Measurements from ENCODE around the gene COL6A6.
"Not testable (repeated sequence)": the region's sequence is repeated elsewhere in the genome, so short reads cannot be mapped to it uniquely, and the experiment has no call there.

Gene COL6A6

DNA sequence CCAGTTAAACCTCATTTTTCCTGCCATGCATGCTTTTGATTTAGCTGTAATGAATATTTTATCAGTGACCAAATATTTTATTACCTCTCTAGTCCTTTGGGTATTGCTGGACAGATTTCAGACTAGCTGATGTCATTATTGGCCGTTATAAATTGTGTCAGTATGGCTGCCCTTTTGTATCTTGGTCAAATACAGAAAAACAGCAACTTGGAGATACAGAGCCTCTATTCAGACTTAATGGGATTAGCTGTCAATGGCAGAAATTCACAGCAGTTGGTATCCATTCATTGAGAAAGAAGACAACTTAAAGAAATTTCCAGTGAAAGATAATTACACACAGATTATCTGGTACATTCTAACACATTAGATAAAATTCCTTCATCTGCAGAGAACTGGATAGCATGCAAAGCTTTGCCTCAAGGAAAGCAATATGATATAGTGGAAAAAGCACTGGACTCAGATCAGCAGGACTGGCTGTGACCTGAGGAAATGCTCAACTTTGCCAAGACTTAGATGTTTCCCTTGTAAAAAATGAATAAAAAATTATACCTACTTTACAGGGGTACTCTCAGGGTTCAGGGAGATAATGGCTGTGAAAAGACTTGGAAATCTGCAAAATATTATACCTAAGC, 20.8 kb downstream of the COL6A6 start:
- Histone ChIP-seq H3K4me1 (ENCODE audit: control insufficient read depth, low read depth, low read length) (no peaks in the 10 kb centered on the region), H3K27me3 (ENCODE audit: control insufficient read depth, insufficient read depth, low read length) (no peaks in the 10 kb centered on the region), H3K27ac (ENCODE audit: low read length) (no peak overlapping the region), H3K9me3 (ENCODE audit: control insufficient read depth, low read depth, low read length) (no peaks in the 10 kb centered on the region), H3K4me3 (ENCODE audit: low read length) (no peak overlapping the region), H3K9ac (ENCODE audit: low read length) (no peak overlapping the region), H3K36me3 (ENCODE audit: control insufficient read depth, low read depth, low read length) (no peaks in the 10 kb centered on the region)

DNA sequence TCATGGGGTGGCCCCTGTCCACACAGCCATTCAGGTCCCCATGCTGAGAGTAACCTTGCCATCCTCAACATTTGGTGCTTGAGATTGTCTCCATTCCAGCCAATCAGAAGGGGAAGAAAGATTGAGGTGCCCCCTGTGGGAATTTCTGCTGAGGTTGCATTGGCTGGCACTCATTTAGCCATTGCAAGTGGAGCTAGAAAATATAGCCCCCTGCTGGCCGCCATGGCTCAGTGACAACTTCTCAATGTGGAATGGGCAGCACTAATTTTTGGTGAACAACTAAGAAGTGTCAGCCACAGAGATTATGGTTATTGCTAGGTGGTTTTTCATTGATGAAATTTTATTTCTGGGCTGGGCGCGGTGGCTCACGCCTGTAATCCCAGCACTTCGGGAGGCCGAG, 22.0 kb downstream of the COL6A6 start:
- H3K27me3 ChIP-seq (ENCODE audit: control insufficient read depth, insufficient read depth, low read length): no peaks in the 10 kb centered on the region
- no peak overlapping the region for H3K4me3 ChIP-seq (ENCODE audit: low read length)
- no peak overlapping the region for H3K9ac ChIP-seq (ENCODE audit: low read length)
- H3K9me3 ChIP-seq (ENCODE audit: control insufficient read depth, low read depth, low read length): no peaks in the 10 kb centered on the region
- H3K27ac ChIP-seq (ENCODE audit: low read length): no peak overlapping the region
- no peaks in the 10 kb centered on the region for H3K4me1 ChIP-seq (ENCODE audit: control insufficient read depth, low read depth, low read length)
- H3K36me3 ChIP-seq (ENCODE audit: control insufficient read depth, low read depth, low read length): no peaks in the 10 kb centered on the region

DNA sequence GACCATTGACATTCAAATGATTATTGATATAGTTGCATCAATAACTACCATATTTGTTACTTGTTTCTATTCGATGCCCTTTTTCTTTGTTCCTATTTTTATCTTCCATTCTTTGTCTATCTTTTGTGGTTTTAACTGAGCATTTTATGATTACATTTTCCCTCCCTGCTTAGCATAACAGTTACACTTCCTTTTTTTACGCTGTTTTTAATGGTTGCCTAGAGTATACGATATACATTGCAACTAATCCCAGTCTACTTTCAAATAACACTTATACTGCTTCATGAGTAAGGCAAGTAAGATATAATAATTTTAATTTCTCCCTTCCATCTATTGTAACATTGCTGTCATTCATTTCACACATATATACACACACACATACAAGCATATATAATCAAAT, 26.3 kb downstream of the COL6A6 start:
- no peaks in the 10 kb centered on the region for H3K36me3 ChIP-seq (ENCODE audit: control insufficient read depth, low read depth, low read length)
- no peak overlapping the region for H3K4me3 ChIP-seq (ENCODE audit: low read length)
- no peak overlapping the region for H3K27ac ChIP-seq (ENCODE audit: low read length)
- no peaks in the 10 kb centered on the region for H3K27me3 ChIP-seq (ENCODE audit: control insufficient read depth, insufficient read depth, low read length)
- H3K9ac ChIP-seq (ENCODE audit: low read length): no peak overlapping the region
- no peaks in the 10 kb centered on the region for H3K4me1 ChIP-seq (ENCODE audit: control insufficient read depth, low read depth, low read length)
- H3K9me3 ChIP-seq (ENCODE audit: control insufficient read depth, low read depth, low read length): no peaks in the 10 kb centered on the region

DNA sequence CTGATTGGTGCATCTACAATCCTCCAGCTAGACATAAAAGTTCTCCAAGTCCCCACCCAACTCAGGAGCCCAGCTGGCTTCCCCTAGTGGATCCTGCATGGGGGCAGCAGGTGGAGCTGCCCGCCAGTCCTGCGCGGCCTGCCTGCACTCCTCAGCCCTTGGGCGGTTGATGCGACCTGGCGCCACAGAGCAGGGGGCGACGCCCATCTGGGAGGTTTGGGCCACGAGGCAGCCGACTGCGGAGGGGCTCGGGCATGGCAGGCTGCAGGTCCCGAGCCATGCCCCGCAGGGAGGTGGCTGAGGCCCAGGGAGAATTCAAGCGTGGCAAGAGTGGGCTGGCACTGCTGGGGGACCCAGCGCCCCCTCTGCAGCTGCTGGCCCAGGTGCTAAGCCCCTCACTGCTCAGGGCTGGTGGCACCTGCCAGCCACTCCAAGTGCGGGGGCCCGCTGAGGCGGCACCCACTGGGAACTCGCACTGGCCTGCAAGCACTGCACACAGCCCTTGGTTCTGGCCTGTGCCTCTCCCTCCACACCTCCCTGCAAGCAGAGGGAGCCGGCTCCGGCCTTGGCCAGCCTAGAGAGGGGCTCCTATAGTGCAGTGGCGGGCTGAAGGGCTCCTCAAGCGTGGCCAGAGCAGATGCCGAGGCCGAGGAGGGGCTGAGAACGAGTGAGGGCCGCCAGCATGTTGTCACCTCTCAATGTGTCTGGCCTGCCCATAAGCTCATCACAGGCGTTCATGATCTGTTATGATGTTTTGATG, 30.1 kb downstream of the COL6A6 start:
- H3K4me3 ChIP-seq (ENCODE audit: low read length): no peak overlapping the region
- no peaks in the 10 kb centered on the region for H3K27me3 ChIP-seq (ENCODE audit: control insufficient read depth, insufficient read depth, low read length)
- no peaks in the 10 kb centered on the region for H3K9me3 ChIP-seq (ENCODE audit: control insufficient read depth, low read depth, low read length)
- H3K4me1 ChIP-seq (ENCODE audit: control insufficient read depth, low read depth, low read length): no peaks in the 10 kb centered on the region
- no peak overlapping the region for H3K27ac ChIP-seq (ENCODE audit: low read length)
- no peaks in the 10 kb centered on the region for H3K36me3 ChIP-seq (ENCODE audit: control insufficient read depth, low read depth, low read length)
- no peak overlapping the region for H3K9ac ChIP-seq (ENCODE audit: low read length)

DNA sequence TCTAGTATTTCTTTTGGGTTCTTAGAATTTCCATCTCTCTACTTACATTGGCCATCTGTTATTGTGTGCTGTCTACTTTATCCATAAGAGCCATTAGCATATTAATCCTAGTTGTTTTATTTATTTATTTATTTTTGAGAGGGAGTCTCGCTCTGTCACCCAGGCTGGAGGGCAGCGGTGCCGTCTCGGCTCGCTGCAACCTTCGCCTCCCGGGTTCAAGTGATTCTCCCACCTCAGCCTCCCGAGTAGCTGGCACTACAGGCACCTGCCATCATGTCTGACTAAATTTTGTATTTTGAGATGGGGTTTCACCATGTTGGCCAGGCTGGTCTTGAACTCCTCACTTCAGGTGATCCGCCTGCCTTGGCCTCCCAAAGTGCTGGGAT, 30.7 kb downstream of the COL6A6 start:
- not testable (repeated sequence) for H3K4me1 ChIP-seq (ENCODE audit: control insufficient read depth, low read depth, low read length); H3K27me3 ChIP-seq (ENCODE audit: control insufficient read depth, insufficient read depth, low read length); H3K27ac ChIP-seq (ENCODE audit: low read length); H3K9ac ChIP-seq (ENCODE audit: low read length); H3K4me3 ChIP-seq (ENCODE audit: low read length); H3K9me3 ChIP-seq (ENCODE audit: control insufficient read depth, low read depth, low read length); H3K36me3 ChIP-seq (ENCODE audit: control insufficient read depth, low read depth, low read length)

DNA sequence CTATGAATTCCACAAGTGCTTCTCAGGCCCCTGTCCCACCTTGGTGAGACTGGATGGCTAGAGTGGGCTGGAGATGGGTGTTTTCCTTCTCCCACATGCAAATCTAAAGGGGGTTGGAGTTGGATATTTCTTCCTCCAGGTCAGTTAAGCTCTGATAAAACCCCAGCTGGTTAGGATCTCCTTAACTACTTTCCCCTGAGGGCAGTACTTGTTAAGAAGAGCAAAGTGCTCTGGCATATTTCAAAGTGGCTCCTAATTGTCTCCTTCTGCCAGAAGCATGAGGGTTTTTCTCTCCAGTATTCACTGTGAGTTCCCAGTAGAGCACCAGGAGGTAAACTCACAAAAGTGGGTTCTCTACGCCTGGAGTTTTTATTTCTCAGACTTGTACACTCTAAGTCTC, 31.4 kb downstream of the COL6A6 start:
- Histone ChIP-seq H3K27ac (ENCODE audit: low read length) (no peak overlapping the region), H3K9ac (ENCODE audit: low read length) (no peak overlapping the region), H3K4me3 (ENCODE audit: low read length) (no peak overlapping the region), H3K36me3 (ENCODE audit: control insufficient read depth, low read depth, low read length) (no peaks in the 10 kb centered on the region), H3K4me1 (ENCODE audit: control insufficient read depth, low read depth, low read length) (no peaks in the 10 kb centered on the region), H3K27me3 (ENCODE audit: control insufficient read depth, insufficient read depth, low read length) (no peaks in the 10 kb centered on the region), H3K9me3 (ENCODE audit: control insufficient read depth, low read depth, low read length) (no peaks in the 10 kb centered on the region)

DNA sequence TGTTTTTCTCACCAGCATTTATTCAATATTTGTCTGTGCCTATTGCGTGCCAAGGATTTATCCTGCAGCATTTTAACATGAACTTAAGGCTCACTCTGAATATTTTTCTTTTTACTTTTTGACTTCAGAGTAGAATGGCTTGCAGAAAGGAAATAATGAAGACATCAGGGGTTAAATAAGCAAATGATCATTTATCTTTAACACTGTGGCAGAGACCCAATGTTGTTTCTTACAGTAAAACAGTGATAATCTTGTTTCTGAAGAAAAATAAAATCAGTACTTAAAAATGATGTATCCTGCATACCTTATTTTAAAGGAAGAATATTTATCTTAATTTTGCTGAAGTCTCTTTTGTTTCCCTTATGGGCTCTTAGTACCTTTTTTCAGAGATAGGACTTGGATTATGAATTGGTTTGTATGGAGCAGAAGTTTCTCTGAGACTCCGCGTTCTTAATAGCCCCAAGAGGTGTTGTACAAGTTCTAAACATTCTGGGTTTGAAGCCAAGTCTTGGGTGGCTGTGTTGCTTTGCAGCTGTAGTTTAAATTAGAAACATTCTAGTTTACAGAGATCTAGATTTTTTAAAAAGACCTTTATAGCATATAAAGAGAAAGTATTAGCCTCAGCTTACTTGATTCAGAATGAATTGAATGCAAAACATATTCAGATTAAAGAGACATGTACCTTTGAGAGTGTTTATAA, 40.5 kb downstream of the COL6A6 start:
- H3K9ac ChIP-seq (ENCODE audit: low read length): no peak overlapping the region
- no peaks in the 10 kb centered on the region for H3K4me1 ChIP-seq (ENCODE audit: control insufficient read depth, low read depth, low read length)
- H3K27me3 ChIP-seq (ENCODE audit: control insufficient read depth, insufficient read depth, low read length): no peaks in the 10 kb centered on the region
- no peaks in the 10 kb centered on the region for H3K9me3 ChIP-seq (ENCODE audit: control insufficient read depth, low read depth, low read length)
- H3K27ac ChIP-seq (ENCODE audit: low read length): no peak overlapping the region
- H3K4me3 ChIP-seq (ENCODE audit: low read length): no peak overlapping the region
- no peaks in the 10 kb centered on the region for H3K36me3 ChIP-seq (ENCODE audit: control insufficient read depth, low read depth, low read length)

DNA sequence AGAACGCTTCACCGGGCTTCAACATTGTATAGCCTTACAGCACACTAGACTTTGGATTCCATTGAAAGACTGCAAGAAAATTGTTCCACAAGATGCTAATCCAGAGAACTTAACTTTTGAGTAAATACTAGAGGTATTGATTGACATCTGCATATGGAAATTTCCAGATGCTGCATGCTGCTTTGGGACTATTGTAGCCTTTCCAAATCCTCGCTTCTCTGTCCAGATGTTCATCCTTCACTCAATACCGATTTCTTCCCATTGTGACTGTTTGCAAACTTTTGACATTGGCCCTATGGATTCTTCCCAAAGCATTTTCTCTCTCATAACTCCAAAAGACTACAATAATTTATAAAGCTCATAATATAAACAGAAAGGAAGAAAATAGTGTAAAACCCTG, 41.4 kb downstream of the COL6A6 start:
- Histone ChIP-seq H3K36me3 (ENCODE audit: control insufficient read depth, low read depth, low read length) (no peaks in the 10 kb centered on the region), H3K27me3 (ENCODE audit: control insufficient read depth, insufficient read depth, low read length) (no peaks in the 10 kb centered on the region), H3K4me3 (ENCODE audit: low read length) (no peak overlapping the region), H3K4me1 (ENCODE audit: control insufficient read depth, low read depth, low read length) (no peaks in the 10 kb centered on the region), H3K9me3 (ENCODE audit: control insufficient read depth, low read depth, low read length) (no peaks in the 10 kb centered on the region), H3K9ac (ENCODE audit: low read length) (no peak overlapping the region), H3K27ac (ENCODE audit: low read length) (no peak overlapping the region)

DNA sequence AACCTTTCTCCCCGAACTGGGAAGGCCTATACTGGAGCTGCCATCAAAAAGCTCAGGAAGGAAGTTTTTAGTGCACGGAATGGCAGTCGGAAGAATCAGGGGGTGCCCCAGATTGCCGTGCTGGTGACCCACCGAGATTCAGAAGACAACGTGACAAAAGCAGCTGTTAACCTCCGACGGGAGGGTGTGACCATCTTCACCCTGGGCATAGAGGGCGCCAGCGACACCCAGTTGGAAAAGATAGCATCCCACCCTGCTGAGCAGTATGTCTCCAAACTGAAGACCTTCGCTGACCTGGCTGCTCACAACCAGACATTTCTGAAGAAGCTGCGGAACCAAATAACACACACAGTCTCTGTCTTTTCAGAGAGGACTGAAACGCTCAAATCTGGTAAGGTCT, 48.2 kb downstream of the COL6A6 start:
- no peak overlapping the region for H3K4me3 ChIP-seq (ENCODE audit: low read length)
- no peaks in the 10 kb centered on the region for H3K4me1 ChIP-seq (ENCODE audit: control insufficient read depth, low read depth, low read length)
- H3K36me3 ChIP-seq (ENCODE audit: control insufficient read depth, low read depth, low read length): no peaks in the 10 kb centered on the region
- H3K27ac ChIP-seq (ENCODE audit: low read length): no peak overlapping the region
- H3K9me3 ChIP-seq (ENCODE audit: control insufficient read depth, low read depth, low read length): no peaks in the 10 kb centered on the region
- no peak overlapping the region for H3K9ac ChIP-seq (ENCODE audit: low read length)
- H3K27me3 ChIP-seq (ENCODE audit: control insufficient read depth, insufficient read depth, low read length): no peaks in the 10 kb centered on the region

All from iPS-18a (cell line).